GM21381 (cell line): ENCODE results near the gene GABRG3.

Experiments used
- ATAC-seq: cut with Tn5 transposase; IDR thresholded peaks from one replicate; pipeline ENCODE4 v1.9.1; 2021; ENCODE audit warnings: mild to moderate bottlenecking, moderate library complexity; ENCODE audit not compliant: unreplicated experiment

Gene GABRG3

GRCh38 chr15:27486683-27487647 is 516.0 kb downstream of the GABRG3 start:
- no peak for ATAC-seq

- ATAC-seq: no peak
Measured at GRCh38 chr15:27487846-27488245, 516.9 kb downstream of the GABRG3 start.

GRCh38 chr15:27490867-27491595 is 520.0 kb downstream of the GABRG3 start:
- ATAC-seq: no peak

GRCh38 chr15:27491666-27492621 is 521.0 kb downstream of the GABRG3 start:
- ATAC-seq: no peak

- no peak for ATAC-seq
Measured at GRCh38 chr15:27495963-27496459, 525.0 kb downstream of the GABRG3 start.

GRCh38 chr15:27498700-27499099 is 527.7 kb downstream of the GABRG3 start:
- no peak for ATAC-seq

GRCh38 chr15:27499191-27499590 is 528.2 kb downstream of the GABRG3 start:
- ATAC-seq: no peak

- no peak for ATAC-seq
Measured at GRCh38 chr15:27499719-27500118, 528.7 kb downstream of the GABRG3 start.

GRCh38 chr15:27500206-27500605 is 529.2 kb downstream of the GABRG3 start:
- ATAC-seq: no peak

- no peak for ATAC-seq
Measured at GRCh38 chr15:27506752-27507151, 535.8 kb downstream of the GABRG3 start.

GRCh38 chr15:27509014-27509413 is 538.0 kb downstream of the GABRG3 start:
- no peak for ATAC-seq

GRCh38 chr15:27512281-27513001 is 541.5 kb downstream of the GABRG3 start:
- ATAC-seq: no peak

GRCh38 chr15:27514526-27514925 is 543.5 kb downstream of the GABRG3 start:
- no peak for ATAC-seq

- ATAC-seq: no peak
Measured at GRCh38 chr15:27527490-27528067, 556.6 kb downstream of the GABRG3 start.

GRCh38 chr15:27529399-27529798 is 558.4 kb downstream of the GABRG3 start:
- no peak for ATAC-seq

- ATAC-seq: no peak
Measured at GRCh38 chr15:27530994-27531393, 560.0 kb downstream of the GABRG3 start.

GRCh38 chr15:27532358-27532757 is 561.4 kb downstream of the GABRG3 start:
- ATAC-seq: no peak

GRCh38 chr15:27535445-27536129 is 564.6 kb downstream of the GABRG3 start:
- no peak for ATAC-seq

GRCh38 chr15:27538325-27538724 is 567.3 kb downstream of the GABRG3 start:
- no peak for ATAC-seq
